Measurements from ENCODE around the gene ZFYVE28.

GRCh38 chr4:2292646-2293108 is 125.8 kb downstream of the ZFYVE28 start:
- TF ChIP-seq LEF1 (IDR thresholded peaks at IDR 0.05; ENCODE audit: borderline replicate concordance) (no peak), BHLHE40 (IDR thresholded peaks at IDR 0.05; ENCODE audit: borderline replicate concordance) (no peak), FOXM1 (IDR thresholded peaks at IDR 0.05; ENCODE audit: borderline replicate concordance) (no peak), FOXK2 (IDR thresholded peaks at IDR 0.05) (no peak), FOXA1 (IDR thresholded peaks at IDR 0.05) (no peak), ELF4 (IDR thresholded peaks at IDR 0.05) (no peak), SP1 (IDR thresholded peaks at IDR 0.05) (no peak), ARNT (IDR thresholded peaks at IDR 0.05) (no peak), PKNOX1 (IDR thresholded peaks at IDR 0.05) (no peak; the same call in 1 of the 2 replicates), HDGF (IDR thresholded peaks at IDR 0.05; ENCODE audit: borderline replicate concordance) (no peak), NFRKB (IDR thresholded peaks at IDR 0.05) (no peak), CTBP1 (IDR thresholded peaks at IDR 0.05; ENCODE audit: borderline replicate concordance) (no peak), SUZ12 (IDR thresholded peaks at IDR 0.05) (no peak), TARDBP (IDR thresholded peaks at IDR 0.05) (no peak)

All from HEK293T (cell line).